Medulla oblongata (tissue), 1 donor: ENCODE results near the gene XRCC2.
"Not testable (repeated sequence)": the region's sequence is repeated elsewhere in the genome, so short reads cannot be mapped to it uniquely, and the experiment has no call there.

ENCODE experiments used
- DNase-seq: peaks from one replicate; pipeline ENCODE4 v3.0.0-alpha.2; 2015; ENCODE audit errors: extremely low spot score

The XRCC2 gene

GRCh38 chr7:152664636-152665035, 11.3 kb downstream of the XRCC2 start:
- DNase-seq, result no peak

- DNase-seq, result no peak
Observed at GRCh38 chr7:152663931-152664330, 12.0 kb downstream of the XRCC2 start.

DNA sequence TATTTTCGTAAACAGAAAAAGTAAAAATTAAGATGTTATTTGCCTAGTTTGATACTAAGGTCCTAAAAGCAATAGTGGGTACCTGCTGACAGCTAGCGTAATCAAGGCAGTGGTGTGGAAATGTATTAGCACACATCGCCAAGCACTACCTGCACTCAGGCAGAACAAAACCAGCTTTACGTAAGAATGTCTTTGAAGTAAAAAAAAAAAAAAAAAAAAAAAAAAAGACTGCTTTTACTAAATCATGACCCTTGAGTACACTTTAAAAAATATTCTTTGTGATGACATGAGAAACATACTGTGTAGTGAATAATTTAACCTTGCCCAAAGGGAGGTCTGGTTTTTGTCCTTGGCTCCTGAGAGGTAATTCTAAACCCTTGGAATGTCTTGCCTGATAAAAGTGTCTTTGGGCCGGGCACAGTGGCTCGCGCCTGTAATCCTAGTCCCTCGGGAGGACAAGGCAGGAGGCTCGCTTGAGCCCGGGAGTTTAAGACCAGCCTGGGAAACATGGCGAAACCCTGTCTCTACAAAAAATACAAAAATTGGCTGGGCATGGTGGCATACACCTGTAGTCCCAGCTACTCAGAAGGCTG, 12.7 kb downstream of the XRCC2 start:
- no peak for DNase-seq

DNA sequence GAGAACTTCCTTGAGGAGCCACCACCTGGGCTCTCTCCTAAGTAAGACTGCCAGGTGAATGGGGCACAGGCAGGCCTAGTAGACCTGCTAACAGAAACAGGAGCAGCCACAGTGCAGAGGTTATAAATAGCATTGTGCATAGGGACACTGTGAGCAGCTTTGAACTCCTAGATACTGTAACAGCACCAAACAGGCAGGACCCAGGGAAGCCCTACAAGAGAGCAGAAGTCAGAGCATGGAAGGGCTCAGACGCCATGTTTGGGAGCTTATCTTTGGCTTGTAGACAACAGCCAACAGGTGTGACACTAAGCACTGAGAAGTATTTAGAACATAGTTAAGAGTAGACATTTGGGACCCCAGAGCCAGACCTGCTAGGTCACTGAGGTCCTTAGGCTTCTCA, 14.5 kb downstream of the XRCC2 start:
- no peak for DNase-seq

DNA sequence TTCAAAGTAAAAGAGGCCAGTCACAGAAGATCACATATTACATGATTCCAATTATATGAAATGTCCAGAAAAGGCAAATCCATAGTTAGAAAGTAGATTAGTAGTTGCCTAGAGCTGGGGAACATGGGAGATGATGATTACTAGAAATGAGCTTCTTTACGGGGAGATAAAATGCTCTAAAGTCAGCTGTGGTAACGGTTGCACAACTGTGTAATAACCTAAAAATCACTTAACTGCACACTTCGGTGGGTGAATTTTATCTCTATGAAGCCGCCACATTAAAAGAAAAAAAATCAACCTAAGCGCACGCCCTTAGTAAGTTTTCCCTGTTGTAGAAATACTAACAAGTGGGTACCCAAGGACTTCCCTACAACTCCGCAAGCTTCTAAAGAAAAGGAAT, 15.9 kb downstream of the XRCC2 start:
- no peak for DNase-seq

DNA sequence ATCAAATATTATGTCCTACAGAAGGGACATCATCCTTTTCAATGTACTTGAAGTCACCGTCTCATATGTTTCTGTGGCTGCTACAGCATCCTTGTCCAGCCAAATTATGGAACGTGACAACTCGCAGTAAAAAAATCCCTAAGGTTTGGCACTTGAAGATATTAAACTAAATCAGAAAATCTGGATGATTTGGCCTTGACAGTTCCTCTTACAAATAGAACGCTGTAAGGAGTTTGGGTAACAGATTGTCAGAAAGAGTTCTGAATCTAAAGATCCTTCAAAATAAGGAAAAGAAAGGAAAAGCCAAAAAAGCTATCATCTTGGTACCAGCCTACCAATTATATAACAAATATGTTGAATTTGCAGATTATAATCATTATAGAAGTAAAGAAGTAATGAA, 21.0 kb downstream of the XRCC2 start:
- no peak for DNase-seq

DNA sequence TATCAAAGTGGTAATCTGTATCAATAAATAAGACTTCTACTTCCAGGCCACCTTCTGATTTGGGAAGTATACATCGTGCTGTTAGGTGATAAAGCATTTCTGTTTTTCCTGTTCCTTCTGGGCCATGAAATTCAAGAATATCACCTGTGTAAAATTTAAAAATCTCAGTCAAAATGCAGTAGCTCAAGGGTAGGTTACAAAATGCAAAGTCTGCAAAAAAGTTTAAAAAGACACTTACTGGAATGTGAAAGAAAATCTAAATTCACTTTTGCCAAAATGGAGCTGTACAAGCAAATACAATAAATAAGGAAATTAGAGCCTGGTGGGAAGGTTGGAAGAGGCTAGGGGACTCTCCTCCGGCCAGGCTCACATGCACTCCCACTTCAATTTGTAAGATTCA, 26.7 kb downstream of the XRCC2 start:
- no peak for DNase-seq

- DNase-seq, result no peak
Observed at GRCh38 chr7:152647009-152647408, 28.9 kb downstream of the XRCC2 start.

DNA sequence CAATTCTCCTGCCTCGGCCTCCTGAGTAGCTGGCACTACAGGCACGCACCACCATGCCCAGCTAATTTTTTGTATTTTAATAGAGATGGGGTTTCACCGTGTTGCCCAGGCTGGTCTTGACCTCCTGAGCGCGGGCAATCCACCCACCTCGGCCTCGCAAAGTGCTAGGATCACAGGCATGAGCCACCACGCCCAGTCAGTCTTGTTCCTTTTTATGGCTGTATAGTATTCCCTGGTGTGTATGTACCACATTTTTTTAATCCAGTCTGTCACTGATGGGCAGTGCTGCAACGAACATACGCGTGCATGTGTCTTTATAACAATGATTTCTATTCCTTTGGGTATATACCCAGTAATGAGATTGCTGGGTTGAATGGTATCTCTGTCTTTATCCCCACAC, 29.4 kb downstream of the XRCC2 start:
- not testable (repeated sequence) for DNase-seq

DNA sequence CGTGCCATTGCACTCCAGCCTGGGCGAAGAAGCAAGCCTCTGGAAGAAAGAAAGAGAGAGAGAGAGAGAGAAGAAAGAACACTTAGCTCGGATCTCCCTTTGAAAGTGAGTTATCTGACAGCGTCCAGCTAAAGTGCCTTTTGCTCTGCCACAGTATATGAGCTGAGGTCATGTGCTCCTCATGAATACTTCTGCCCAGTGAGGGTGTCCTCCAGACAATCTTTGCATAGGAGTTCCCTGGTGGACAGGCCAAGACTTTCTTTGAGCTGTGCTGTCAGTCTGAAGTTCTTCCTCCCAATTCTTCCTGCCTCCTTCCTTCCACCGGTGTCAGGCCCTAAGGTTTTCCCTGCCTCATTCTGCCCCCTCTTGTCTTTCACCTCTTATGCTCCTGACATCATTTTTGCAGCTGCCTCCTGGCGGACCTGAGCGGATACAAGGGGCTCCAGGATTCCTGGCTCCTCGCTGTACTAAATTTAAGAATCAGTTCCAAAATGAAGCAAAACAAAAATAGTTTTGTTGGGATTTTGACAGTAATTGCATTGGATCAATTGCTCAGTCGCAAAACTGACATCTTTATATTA, 31.9 kb downstream of the XRCC2 start:
- DNase-seq, result no peak

- DNase-seq, result no peak
Observed at GRCh38 chr7:152641384-152641783, 34.6 kb downstream of the XRCC2 start.

- DNase-seq, result no peak
Observed at GRCh38 chr7:152640829-152641228, 35.1 kb downstream of the XRCC2 start.

DNA sequence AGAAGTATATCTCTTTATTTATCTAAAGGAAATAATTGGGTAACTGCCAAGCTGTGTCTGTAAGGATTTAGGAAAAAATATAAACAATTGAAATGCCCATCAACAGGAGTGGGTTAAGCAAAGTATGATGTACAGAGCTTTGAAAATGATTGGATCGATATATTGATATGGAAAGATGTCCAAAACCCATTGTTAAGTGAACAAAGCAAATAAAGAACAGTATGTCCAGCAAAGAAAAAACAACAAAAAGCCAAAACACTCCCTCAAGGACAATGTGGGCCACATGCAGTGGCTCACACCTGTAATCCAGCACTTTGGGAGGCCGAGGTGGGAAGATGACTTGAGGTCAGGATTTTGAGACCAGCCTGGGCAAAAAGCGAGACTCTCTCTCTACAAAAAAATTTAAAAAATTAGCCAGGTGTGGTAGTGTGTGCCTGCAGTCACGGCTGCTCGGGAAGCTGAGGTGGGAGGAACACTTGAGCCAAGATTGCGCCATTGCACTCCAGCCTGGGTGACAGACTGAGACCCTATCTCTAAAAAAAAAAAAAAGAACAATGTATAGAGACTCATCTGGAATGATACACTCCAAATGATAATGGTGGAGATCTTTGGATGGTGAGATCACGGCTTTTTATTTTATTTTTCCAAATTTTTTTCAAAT, 37.9 kb downstream of the XRCC2 start:
- no peak for DNase-seq

DNA sequence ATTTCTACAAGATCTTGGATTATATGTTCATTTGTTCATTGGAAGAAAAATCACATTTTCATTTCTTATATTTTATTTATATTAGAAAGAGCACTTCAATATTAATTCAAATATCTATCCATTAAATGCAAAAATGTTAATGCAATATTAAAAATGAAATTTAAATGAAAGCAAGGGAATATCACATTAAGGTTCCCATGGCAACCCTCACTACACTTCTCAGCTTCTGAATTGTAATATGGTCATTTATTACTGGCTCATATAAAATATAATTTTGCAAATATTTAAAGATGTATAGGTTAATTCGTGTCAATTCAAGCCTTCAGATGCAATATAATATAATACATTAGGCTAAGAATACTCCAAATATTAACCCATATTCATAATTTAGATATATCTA, 38.8 kb downstream of the XRCC2 start:
- no peak for DNase-seq

DNA sequence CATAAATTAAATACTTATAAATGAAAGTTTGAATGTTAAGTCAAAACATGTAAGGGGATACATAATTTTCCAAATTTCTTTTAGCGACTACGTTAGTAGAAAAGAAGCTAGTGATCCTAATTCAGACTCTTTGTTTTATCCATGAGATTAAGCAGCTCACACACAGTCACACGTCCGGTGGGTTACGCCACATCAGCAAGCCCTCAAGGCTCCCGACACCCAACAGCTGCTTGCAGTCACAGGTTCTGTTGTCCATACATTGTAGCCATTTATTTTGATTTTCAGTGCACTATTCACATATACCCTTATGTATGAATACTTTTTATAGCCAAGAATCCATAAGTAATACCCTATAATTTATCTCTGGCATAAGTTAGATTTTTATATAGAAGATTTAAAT, 39.5 kb downstream of the XRCC2 start:
- DNase-seq, result no peak

DNA sequence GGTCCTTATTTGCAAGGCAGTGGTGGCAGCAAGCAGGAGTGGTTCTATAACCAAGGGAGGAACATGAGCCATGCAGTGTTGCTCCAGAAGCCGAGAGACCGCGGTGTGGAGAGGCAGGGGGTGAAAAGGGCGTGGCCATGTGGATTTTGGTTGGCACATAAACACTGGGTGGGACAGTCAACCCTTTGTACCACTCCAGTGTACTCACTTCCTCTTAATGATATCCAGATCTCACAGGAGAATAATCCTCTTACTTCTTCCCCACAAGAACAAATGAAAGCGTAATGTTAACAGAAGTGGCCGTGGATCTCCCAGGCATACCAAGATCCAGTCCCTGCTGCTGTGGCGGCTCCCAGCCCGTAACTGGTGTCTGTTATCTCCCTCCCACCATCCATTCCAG, 42.4 kb downstream of the XRCC2 start:
- no peak for DNase-seq

DNA sequence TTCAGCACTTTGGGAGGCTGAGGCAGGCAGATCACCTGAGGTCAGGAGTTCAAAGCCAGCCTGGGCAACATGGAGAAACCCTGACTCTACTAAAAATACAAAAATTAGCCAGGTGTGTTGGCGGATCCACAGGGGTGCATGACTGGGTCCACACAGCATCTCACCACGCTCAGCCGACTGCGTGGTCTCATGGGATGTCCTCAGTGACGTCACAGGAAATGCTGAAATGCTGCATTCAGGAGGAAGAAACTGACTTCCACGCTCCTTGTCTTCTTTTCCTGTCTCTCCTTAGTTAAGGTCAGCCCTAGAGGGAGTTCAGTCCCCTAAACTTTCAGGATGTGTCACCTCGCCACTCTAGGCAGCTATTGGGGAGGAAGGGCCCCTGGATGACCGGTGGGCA, 42.9 kb downstream of the XRCC2 start:
- no peak for DNase-seq

- DNase-seq, result not testable (repeated sequence)
Observed at GRCh38 chr7:152628772-152629171, 47.2 kb downstream of the XRCC2 start.

- no peak for DNase-seq
Observed at GRCh38 chr7:152624228-152624627, 51.7 kb downstream of the XRCC2 start.

- no peak for DNase-seq
Observed at GRCh38 chr7:152621426-152621825, 54.5 kb downstream of the XRCC2 start.

GRCh38 chr7:152619027-152619739, 56.8 kb downstream of the XRCC2 start:
- DNase-seq, result no peak

DNA sequence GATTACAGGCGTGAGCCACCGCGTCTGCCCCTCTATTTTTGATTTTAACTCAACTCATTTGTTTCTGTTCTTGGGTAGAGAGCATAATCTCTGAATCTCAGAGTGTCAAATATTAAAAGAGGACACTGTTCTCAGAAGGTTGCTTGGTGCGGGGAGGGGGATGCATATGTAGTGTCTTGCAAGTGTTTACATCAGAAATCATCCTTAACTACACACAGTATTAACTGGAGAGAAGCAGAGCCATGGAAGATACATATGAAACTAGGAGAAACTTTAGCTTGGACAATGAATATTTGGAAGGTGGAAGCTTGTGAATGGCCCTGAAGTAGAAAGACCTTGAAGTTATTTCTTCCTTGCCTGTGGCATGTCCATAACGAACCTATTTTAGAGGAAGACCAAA, 57.5 kb downstream of the XRCC2 start:
- no peak for DNase-seq

DNA sequence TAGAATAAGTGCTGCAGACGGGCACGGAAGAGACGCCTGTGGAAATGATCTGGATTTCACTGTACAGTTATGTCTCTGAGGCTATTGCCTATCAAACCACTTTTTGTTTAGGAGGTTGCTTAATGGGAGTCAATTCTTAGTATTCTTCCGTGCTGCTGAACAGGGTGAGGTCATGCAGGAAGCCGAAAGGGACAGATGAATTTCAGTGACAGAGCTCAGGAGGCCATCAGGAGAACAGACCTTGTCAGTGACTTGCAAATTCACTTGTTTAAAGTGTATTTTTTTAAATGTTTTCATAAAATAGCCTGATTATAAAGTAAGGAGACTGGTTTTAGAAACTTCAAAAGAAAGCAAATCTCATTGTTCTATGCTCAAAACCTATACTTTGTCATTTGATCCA, 58.9 kb downstream of the XRCC2 start:
- no peak for DNase-seq
